MM.1S (cell line): Measurements from ENCODE around the gene ZNF142.

Experiments
- DNase-seq: peaks from one replicate; pipeline ENCODE4 v3.0.0-alpha.2; 2015
- H2AFZ ChIP-seq: fragments of 300-600 bp; sonication (generic); 2 replicates; pipeline ENCODE4 v1.6.0; 2016; ENCODE audit warnings: antibody characterized with exemption, low read length
- H3F3A ChIP-seq: fragments of 300-600 bp; sonication (generic); 2 replicates; pipeline ENCODE4 v1.6.1; 2016; ENCODE audit warnings: mild to moderate bottlenecking, antibody characterized with exemption, low read length, moderate library complexity, mixed read lengths; ENCODE audit not compliant: insufficient read depth
- H3K27ac ChIP-seq: fragments of 300-600 bp; sonication (generic); 2 replicates; pipeline ENCODE4 v1.5.1; 2016; ENCODE audit warnings: mild to moderate bottlenecking, low read length
- H3K27me3 ChIP-seq: fragments of 300-600 bp; sonication (generic); replicated peaks from 2 replicates; pipeline ENCODE4 v1.6.0; 2016; ENCODE audit warnings: low read length; ENCODE audit not compliant: insufficient read depth
- H3K36me3 ChIP-seq: fragments of 300-600 bp; sonication (generic); replicated peaks from 2 replicates; pipeline ENCODE4 v1.6.1; 2016; ENCODE audit warnings: mild to moderate bottlenecking, low read length, mixed read lengths; ENCODE audit not compliant: insufficient read depth
- H3K4me1 ChIP-seq: fragments of 300-600 bp; sonication (generic); 2 replicates; pipeline ENCODE4 v1.6.1; 2016; ENCODE audit warnings: low read length, mixed read lengths
- H3K4me2 ChIP-seq: fragments of 300-600 bp; sonication (generic); 2 replicates; pipeline ENCODE4 v1.6.0; 2016; ENCODE audit warnings: low read depth, low read length
- H3K4me3 ChIP-seq: fragments of 300-600 bp; sonication (generic); 2 replicates; pipeline ENCODE4 v1.5.1; 2016; ENCODE audit warnings: low read length, mixed read lengths
- H3K79me2 ChIP-seq: fragments of 300-600 bp; sonication (generic); 2 replicates; pipeline ENCODE4 v1.6.1; 2016; ENCODE audit warnings: mixed run types, low read length, mixed read lengths
- H3K9ac ChIP-seq: fragments of 300-600 bp; sonication (generic); 2 replicates; pipeline ENCODE4 v1.6.1; 2016; ENCODE audit warnings: low read length, mixed read lengths
- H3K9me2 ChIP-seq: fragments of 300-600 bp; sonication (generic); replicated peaks from 2 replicates; pipeline ENCODE4 v1.6.1; 2016; ENCODE audit warnings: mild to moderate bottlenecking, low read length, mixed read lengths; ENCODE audit not compliant: insufficient read depth
- H3K9me3 ChIP-seq: fragments of 300-600 bp; sonication (generic); replicated peaks from 2 replicates; pipeline ENCODE4 v1.6.1; 2016; ENCODE audit warnings: mild to moderate bottlenecking, low read length, mixed read lengths; ENCODE audit not compliant: insufficient read depth
- H4K20me1 ChIP-seq: fragments of 300-600 bp; sonication (generic); 2 replicates; pipeline ENCODE4 v1.6.1; 2016; ENCODE audit warnings: mild to moderate bottlenecking, low read length, moderate library complexity, mixed read lengths; ENCODE audit not compliant: insufficient read depth
- CTCF ChIP-seq: fragments of 300-600 bp; sonication (generic); IDR thresholded peaks from 2 replicates; pipeline ENCODE4 v1.5.1; 2016; ENCODE audit warnings: antibody characterized with exemption, low read length, mixed read lengths
- EZH2 ChIP-seq: fragments of 300-600 bp; sonication (generic); optimal IDR thresholded peaks from 2 replicates; pipeline ENCODE3; 2017; ENCODE audit warnings: low read depth, mild to moderate bottlenecking, antibody characterized with exemption, low read length, mixed read lengths
- EZH2phosphoT487 ChIP-seq: fragments of 300-600 bp; sonication (generic); IDR thresholded peaks from 2 replicates; pipeline ENCODE4 v1.6.1; 2018; ENCODE audit warnings: antibody characterized with exemption, low read length

The ZNF142 gene

GRCh38 chr2:218605432-218605831 lies 54.0 kb downstream of the ZNF142 start:
- no peaks in the 10 kb centered on the region for H3K4me1 ChIP-seq
- H3F3A ChIP-seq, result peaks cover 7% of the 10 kb centered on the region
- no peaks in the 10 kb centered on the region for H3K79me2 ChIP-seq
- no peaks in the 10 kb centered on the region for H3K27me3 ChIP-seq
- no peak overlapping the region for H3K4me2 ChIP-seq
- no peak overlapping the region for H2AFZ ChIP-seq
- H3K27ac ChIP-seq, result no peak overlapping the region
- no peaks in the 10 kb centered on the region for H3K9me2 ChIP-seq
- H3K9ac ChIP-seq, result no peak overlapping the region
- H3K4me3 ChIP-seq, result no peak overlapping the region
- no peaks in the 10 kb centered on the region for H3K9me3 ChIP-seq
- H4K20me1 ChIP-seq, result no peaks in the 10 kb centered on the region
- no peak for DNase-seq
- H3K36me3 ChIP-seq, result no peaks in the 10 kb centered on the region
- TF ChIP-seq EZH2phosphoT487 (no peak), CTCF (no peak), EZH2 (no peak)
